Endothelial cell of umbilical vein (primary cell): ENCODE data around the gene RALGAPA1. TPM values are rescaled to one million over a fixed set of nuclear protein-coding genes. Genes with fewer than 3 reads are reported as not detected.

ENCODE experiments used
- BruUV-seq: library from RNA; stranded (reverse); fragments of 400-500 nt; replicated peaks from 2 replicates; lab custom pipeline; 2021; lab: Mats Ljungman, UMichigan
- CTCF ChIA-PET: fragments of 300-600, 350-600 bp; sonication (Branson Sonifier 250); formaldehyde crosslinking; loops from one replicate; lab custom pipeline; 2021; ENCODE audit warnings: antibody characterized with exemption, inconsistent platforms; lab: Charles Lee
- POLR2A ChIA-PET: fragments of 300-600, 350-600 bp; sonication (Branson Sonifier 250); formaldehyde crosslinking; loops from one replicate; lab custom pipeline; 2021; ENCODE audit warnings: antibody characterized with exemption, inconsistent platforms; lab: Charles Lee
- DNase-seq: peaks from one replicate; pipeline ENCODE4 v3.0.0-alpha.2; 2011; ENCODE audit warnings: low read depth, low spot score
- FAIRE-seq: peaks from 2 replicates; lab custom pipeline; 2011; peaks lifted over from hg19 to GRCh38; lab: Jason Lieb, UNC
- H2AFZ ChIP-seq: 2 replicates; pipeline ENCODE4 v1.6.0; 2012; ENCODE audit warnings: low read depth, low read length, control low read depth, inconsistent platforms
- H3K27ac ChIP-seq: 2 replicates; pipeline ENCODE4 v1.5.1; 2011; ENCODE audit warnings: low read depth, mild to moderate bottlenecking, control low read depth, low read length, moderate library complexity; ENCODE audit not compliant: insufficient read depth
- H3K27me3 ChIP-seq, 2 experiments: 2 replicates each; pipeline versions ENCODE4 v1.6.0 to v1.6.1; 2011; ENCODE audit warnings: low read length in 2 of 2, mixed read lengths in 1 of 2; ENCODE audit not compliant: control insufficient read depth in 2 of 2, insufficient read depth in 2 of 2
- H3K36me3 ChIP-seq, 2 experiments: 2 replicates in 1 of 2; 3 replicates in 1 of 2; pipeline ENCODE4 v1.5.1; 2011; ENCODE audit warnings: low read length in 2 of 2, mild to moderate bottlenecking in 1 of 2, moderate library complexity in 1 of 2; ENCODE audit not compliant: control insufficient read depth in 2 of 2, insufficient read depth in 2 of 2; ENCODE audit errors: extremely low read depth in 1 of 2
- H3K4me1 ChIP-seq: 3 replicates; pipeline ENCODE4 v1.5.1; 2011; ENCODE audit warnings: mild to moderate bottlenecking, low read length; ENCODE audit not compliant: control insufficient read depth, insufficient read depth; ENCODE audit errors: extremely low read depth
- H3K4me2 ChIP-seq: 2 replicates; pipeline ENCODE4 v1.6.1; 2011; ENCODE audit warnings: low read length, control low read depth, mixed read lengths; ENCODE audit not compliant: insufficient read depth
- H3K4me3 ChIP-seq, 3 experiments: fragments of 200-600 bp in 1 of 3; sonication (generic), shearing (Covaris generic) in 1 of 3; replicated peaks in 1 of 3; 2 replicates each; pipeline ENCODE4 v1.5.1; 2011 to 2016; ENCODE audit warnings: control low read depth in 3 of 3, low read length in 3 of 3, mild to moderate bottlenecking in 2 of 3, inconsistent platforms in 1 of 3, low read depth in 1 of 3, moderate library complexity in 1 of 3; ENCODE audit not compliant: insufficient read depth in 1 of 3
- H3K79me2 ChIP-seq: 2 replicates; pipeline ENCODE4 v1.6.0; 2012; ENCODE audit warnings: low read length, inconsistent platforms; ENCODE audit not compliant: control insufficient read depth, insufficient read depth
- H3K9ac ChIP-seq: replicated peaks from 2 replicates; pipeline ENCODE3; 2011; ENCODE audit warnings: low read length, control low read depth; ENCODE audit not compliant: insufficient read depth; ENCODE audit errors: extremely low read depth
- H3K9me1 ChIP-seq: replicated peaks from 3 replicates; pipeline ENCODE4 v1.6.0; 2011; ENCODE audit warnings: mild to moderate bottlenecking, low read length; ENCODE audit not compliant: control insufficient read depth, insufficient read depth; ENCODE audit errors: extremely low read depth
- H3K9me3 ChIP-seq: replicated peaks from 2 replicates; pipeline ENCODE4 v1.5.1; 2012; ENCODE audit warnings: low read length, inconsistent platforms; ENCODE audit not compliant: control insufficient read depth, insufficient read depth
- H4K20me1 ChIP-seq: replicated peaks from 2 replicates; pipeline ENCODE3; 2011; ENCODE audit warnings: mild to moderate bottlenecking, low read length; ENCODE audit not compliant: control insufficient read depth, insufficient read depth; ENCODE audit errors: extremely low read depth
- CTCF ChIP-seq, 2 donors: IDR thresholded peaks; 1 replicate in 1 of 2; 2 replicates in 1 of 2; pipeline ENCODE4 v1.5.1; 2011; ENCODE audit warnings: low read length in 2 of 2, mild to moderate bottlenecking in 2 of 2, moderate library complexity in 2 of 2, control low read depth in 1 of 2, inconsistent platforms in 1 of 2, low read depth in 1 of 2; ENCODE audit not compliant: insufficient read depth in 1 of 2; ENCODE audit errors: extremely low read depth in 1 of 2
- EZH2 ChIP-seq: IDR thresholded peaks from 2 replicates; pipeline ENCODE4 v1.6.1; 2012; ENCODE audit warnings: borderline replicate concordance, low read depth, mild to moderate bottlenecking, moderate library complexity, low read length, inconsistent platforms; ENCODE audit not compliant: severe bottlenecking
- FOS ChIP-seq: IDR thresholded peaks from 2 replicates; pipeline ENCODE4 v1.6.1; 2011; ENCODE audit warnings: mild to moderate bottlenecking, low read length, moderate library complexity, borderline replicate concordance; ENCODE audit not compliant: insufficient read depth
- GATA2 ChIP-seq: IDR thresholded peaks from 2 replicates; pipeline ENCODE4 v1.7.0; 2011; ENCODE audit warnings: low read depth, mild to moderate bottlenecking, moderate library complexity, mixed read lengths, low read length; ENCODE audit not compliant: insufficient read length, insufficient read depth
- JUN ChIP-seq: IDR thresholded peaks from 2 replicates; pipeline ENCODE4 v1.6.1; 2011; ENCODE audit warnings: borderline replicate concordance, low read depth; ENCODE audit not compliant: insufficient read length, insufficient read depth
- MYC ChIP-seq: IDR thresholded peaks from one replicate; pipeline ENCODE4 v1.6.1; 2011; ENCODE audit warnings: mild to moderate bottlenecking, low read depth, low read length
- POLR2A ChIP-seq: IDR thresholded peaks from 2 replicates; pipeline ENCODE4 v1.6.1; 2012; ENCODE audit warnings: low read depth, mild to moderate bottlenecking, control low read depth, low read length
- dilution Hi-C: fragments of 300-500 bp; cut with MboI; formaldehyde crosslinking; loops from one replicate; pipeline ENCODE4 v1.15.0; 2019; ENCODE audit warnings: low sequenced_read_pairs; ENCODE audit not compliant: extremely low pct_ligation_motif_present
- intact Hi-C: fragments of 100-400 bp; cut with micrococcal nuclease; formaldehyde crosslinking; loops from one replicate; pipeline ENCODE4 v1.10.0; 2022
- polyA plus RNA-seq, 4 experiments: library from polyadenylated mRNA; depleted of rRNA in 3 of 4; stranded (reverse) in 3 of 4; unstranded in 1 of 4; fragments of >200 nt; gene quantifications; 2 replicates each; pipeline versions ENCODE4 v1.2.1 to v1.2.3, GENCODE V29; 2011 to 2012; ENCODE audit warnings: missing spikeins in 1 of 4
- total RNA-seq: library from RNA; stranded (reverse); gene quantifications from 2 replicates; pipeline ENCODE4 v1.2.3, GENCODE V29; 2021
- TF ChIP-seq, protein P1 (sequence below): IDR thresholded peaks from 2 replicates; pipeline ENCODE4 v1.6.1; 2011; ENCODE audit not compliant: insufficient read depth, insufficient read length

Gene RALGAPA1
- total and polyA plus RNA-seq, 2 donors (not counting 3 experiments of a cell fraction or from before 2014, with no cell fraction given): 6.1 to 30.9 TPM

DNA sequence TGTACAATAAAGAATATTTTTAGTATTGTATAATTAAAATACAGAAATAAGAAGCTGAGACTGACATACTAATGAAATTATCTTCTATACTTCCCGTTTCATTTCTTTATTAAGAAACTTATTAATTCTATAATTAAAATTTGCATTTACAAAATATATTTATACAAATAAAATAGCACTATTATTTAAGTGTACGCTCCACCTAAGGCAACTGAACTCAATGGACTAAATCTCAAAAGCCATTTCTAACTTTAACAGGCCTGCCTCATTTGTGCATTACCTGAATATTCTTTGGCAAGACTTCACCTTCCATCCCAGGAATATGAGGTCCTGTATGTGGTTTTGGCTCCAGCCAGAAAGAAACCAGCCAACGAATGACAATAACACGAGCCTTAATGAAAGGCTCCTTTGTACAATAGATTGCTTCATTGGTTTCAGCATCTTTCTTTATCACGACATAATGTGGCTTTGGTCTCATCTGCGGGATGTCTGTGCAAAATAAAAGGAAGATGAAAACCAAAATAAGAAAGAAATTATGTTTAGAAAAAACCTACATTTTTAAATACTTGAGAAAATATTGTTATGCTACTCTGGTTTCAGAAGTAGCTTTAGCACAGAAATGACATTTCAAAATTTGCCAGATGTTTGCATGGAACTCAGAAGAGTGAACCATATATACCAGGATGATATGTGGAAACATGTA, 58.7 kb downstream of the RALGAPA1 start:
- POLR2A ChIA-PET: no interaction called here
- Histone ChIP-seq H3K36me3 (no peaks in the 10 kb centered on the region), H3K79me2 (no peaks in the 10 kb centered on the region), H3K4me1 (no peaks in the 10 kb centered on the region), H3K9me1 (no peaks in the 10 kb centered on the region), H3K4me2 (no peak overlapping the region), H3K4me3 (no peak overlapping the region), H4K20me1 (no peaks in the 10 kb centered on the region), H2AFZ (no peak overlapping the region), H3K27ac (no peak overlapping the region), H3K9me3 (no peaks in the 10 kb centered on the region), H3K27me3 (no peaks in the 10 kb centered on the region), H3K9ac (no peak overlapping the region)
- intact Hi-C loops: no loop called here
- CTCF ChIA-PET: no interaction called here
- dilution Hi-C loops: no loop called here
- TF ChIP-seq GATA2 (no peak), POLR2A (no peak), CTCF (IDR thresholded peaks at IDR 0.05; ENCODE audit: extremely low read depth in 1 of 2, insufficient read depth in 1 of 2, low read depth in 1 of 2, low read length in 2 of 2) (no peak), JUN (no peak), MYC (no peak), FOS (no peak), EZH2 (no peak)
- TF ChIP-seq, protein P1, sequence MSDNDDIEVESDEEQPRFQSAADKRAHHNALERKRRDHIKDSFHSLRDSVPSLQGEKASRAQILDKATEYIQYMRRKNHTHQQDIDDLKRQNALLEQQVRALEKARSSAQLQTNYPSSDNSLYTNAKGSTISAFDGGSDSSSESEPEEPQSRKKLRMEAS: no peak
- BruUV-seq: no TSS peak
- DNase-seq (no peak), FAIRE-seq (no peak)
